B cell (primary cell): ENCODE results near the gene STAG1. TPM values are rescaled to one million over a fixed set of nuclear protein-coding genes. Genes with fewer than 3 reads are reported as not detected.
A peak's percentile ranks its signal among the peaks of the same experiment; 100 is the strongest.
"Not testable (repeated sequence)": the region's sequence is repeated elsewhere in the genome, so short reads cannot be mapped to it uniquely, and the experiment has no call there.

ENCODE experiments used
- ATAC-seq: fragments of 200-7000 bp; cut with Tn5 transposase; one replicate; pipeline ENCODE4 v1.10.0; 2021; ENCODE audit warnings: low read depth, mild to moderate bottlenecking, moderate number of reproducible peaks, moderate library complexity
- CTCF ChIA-PET: fragments of 350-600 bp; sonication (Branson Sonifier 250); formaldehyde crosslinking; loops from one replicate; lab custom pipeline; 2021; ENCODE audit warnings: antibody characterized with exemption, inconsistent platforms; lab: Charles Lee
- POLR2A ChIA-PET: fragments of 350-600 bp; sonication (Branson Sonifier 250); formaldehyde crosslinking; loops from one replicate; lab custom pipeline; 2021; ENCODE audit warnings: antibody characterized with exemption; lab: Charles Lee
- DNase-seq: peaks from one replicate; pipeline ENCODE4 v3.0.0; 2013
- H2AFZ ChIP-seq: 2 replicates; pipeline ENCODE4 v1.6.1; 2012; ENCODE audit warnings: mild to moderate bottlenecking, low read depth, low read length; ENCODE audit not compliant: insufficient read depth, poor library complexity, severe bottlenecking
- H3K27ac ChIP-seq, 2 donors: 1 replicate in 1 of 2; 2 replicates in 1 of 2; pipeline ENCODE4 v1.5.1; 2012 to 2013; ENCODE audit warnings: low read length in 2 of 2, mild to moderate bottlenecking in 2 of 2, moderate library complexity in 1 of 2
- H3K27me3 ChIP-seq, 4 experiments: fragments of 200-600 bp in 1 of 4; sonication (generic) in 1 of 4; replicated peaks in 1 of 4; 1 replicate in 2 of 4; 2 replicates in 2 of 4; pipeline versions ENCODE4 v1.6.1 to v1.7.0; 2013 to 2016; ENCODE audit warnings: low read length in 3 of 4, mild to moderate bottlenecking in 2 of 4, mixed read lengths in 1 of 4, moderate library complexity in 1 of 4; ENCODE audit not compliant: insufficient read depth in 4 of 4, control insufficient read depth in 3 of 4; ENCODE audit errors: control extremely low read depth in 1 of 4
- H3K36me3 ChIP-seq, 2 experiments: replicated peaks in 1 of 2; 1 replicate in 1 of 2; 2 replicates in 1 of 2; pipeline versions ENCODE4 v1.6.1 to v1.7.1; 2013; ENCODE audit warnings: low read length in 1 of 2; ENCODE audit not compliant: insufficient read depth in 2 of 2, control insufficient read depth in 1 of 2; ENCODE audit errors: control extremely low read depth in 1 of 2, extremely low read depth in 1 of 2
- H3K4me1 ChIP-seq, 2 donors: fragments of 200-600 bp in 1 of 2; sonication (generic) in 1 of 2; 1 replicate in 1 of 2; 2 replicates in 1 of 2; pipeline versions ENCODE4 v1.5.1 to v1.6.1; 2013 to 2017; ENCODE audit warnings: low read length in 2 of 2; ENCODE audit not compliant: control insufficient read depth in 2 of 2, insufficient read depth in 2 of 2
- H3K4me2 ChIP-seq: replicated peaks from 2 replicates; pipeline ENCODE3; 2012; ENCODE audit warnings: mild to moderate bottlenecking, low read depth, low read length; ENCODE audit not compliant: poor library complexity, severe bottlenecking
- H3K4me3 ChIP-seq, 5 experiments: fragments of 200-600 bp in 1 of 5; sonication (generic) in 1 of 5; 1 replicate in 3 of 5; 2 replicates in 2 of 5; pipeline versions ENCODE4 v1.5.1 to v1.7.0; 2011 to 2016; ENCODE audit warnings: low read length in 4 of 5, mild to moderate bottlenecking in 4 of 5, low read depth in 2 of 5, control low read depth in 1 of 5, moderate library complexity in 1 of 5; ENCODE audit not compliant: insufficient read depth in 1 of 5; ENCODE audit errors: control extremely low read depth in 1 of 5, extremely low read depth in 1 of 5
- H3K79me2 ChIP-seq: fragments of 200-600 bp; sonication (generic); one replicate; pipeline ENCODE4 v1.6.0; 2016; ENCODE audit warnings: low read length; ENCODE audit not compliant: control insufficient read depth, insufficient read depth
- H3K9ac ChIP-seq: fragments of 200-600 bp; sonication (generic); 2 replicates; pipeline ENCODE4 v1.6.1; 2017; ENCODE audit warnings: mild to moderate bottlenecking, low read length, moderate library complexity
- H3K9me3 ChIP-seq, 3 donors: one replicate each; pipeline versions ENCODE4 v1.6.1 to v1.7.1; 2013; ENCODE audit warnings: low read length in 2 of 3; ENCODE audit not compliant: control insufficient read depth in 2 of 3, insufficient read depth in 1 of 3; ENCODE audit errors: control extremely low read depth in 1 of 3
- H4K20me1 ChIP-seq: 2 replicates; pipeline ENCODE4 v1.6.0; 2012; ENCODE audit warnings: mild to moderate bottlenecking, low read length; ENCODE audit not compliant: insufficient read depth, control insufficient read depth, poor library complexity, severe bottlenecking
- H3K27ac Mint-ChIP-seq: one replicate; pipeline ENCODE4 v1.8.0; 2021; ENCODE audit warnings: mixed read lengths
- H3K27me3 Mint-ChIP-seq: one replicate; pipeline ENCODE4 v1.8.0; 2021; ENCODE audit warnings: mixed read lengths
- H3K4me1 Mint-ChIP-seq: one replicate; pipeline ENCODE4 v1.8.0; 2021; ENCODE audit warnings: mixed read lengths
- H3K4me3 Mint-ChIP-seq: one replicate; pipeline ENCODE4 v1.8.0; 2021; ENCODE audit warnings: mixed read lengths
- H3K9me3 Mint-ChIP-seq: one replicate; pipeline ENCODE4 v1.8.0; 2022; ENCODE audit warnings: mixed read lengths; ENCODE audit not compliant: insufficient read depth
- CTCF ChIP-seq: fragments of 200-600 bp; IDR thresholded peaks from one replicate; pipeline ENCODE4 v1.8.0; 2022; ENCODE audit warnings: antibody characterized with exemption, mild to moderate bottlenecking
- EZH2 ChIP-seq: IDR thresholded peaks from 2 replicates; pipeline ENCODE4 v1.6.1; 2012; ENCODE audit warnings: borderline replicate concordance, low read depth, mild to moderate bottlenecking, moderate library complexity, low read length; ENCODE audit not compliant: insufficient read depth, poor library complexity, severe bottlenecking
- WGBS: methylation state at CpG from one replicate; pipeline ENCODE4 v1.1.5; 2013; ENCODE audit warnings: missing lambda C conversion rate; ENCODE audit not compliant: insufficient coverage; 5-methylcytosine and 5-hydroxymethylcytosine counted together
- intact Hi-C: fragments of 100-400 bp; cut with micrococcal nuclease; formaldehyde crosslinking; loops from one replicate; pipeline ENCODE4 v1.10.0; 2022
- polyA plus RNA-seq: library from polyadenylated mRNA; depleted of rRNA; stranded (reverse); fragments of >200 nt; gene quantifications from 2 replicates; pipeline ENCODE4 v1.2.3, GENCODE V29; 2012
- total RNA-seq, 2 donors: library from RNA; stranded (reverse); fragments of 120-200 nt in 1 of 2; gene quantifications; 1 replicate in 1 of 2; 2 replicates in 1 of 2; pipeline versions ENCODE4 v1.2.3 to v1.2.4, GENCODE V29; 2013 to 2022

Gene STAG1
- total and polyA plus RNA-seq, 2 donors (not counting 1 experiment from before 2014, with no cell fraction given): 9.2 to 77.0 TPM

GRCh38 chr3:136772709-136773108 lies 20.5 kb upstream of the STAG1 start:
- TF ChIP-seq EZH2 (no peak), CTCF (no peak)
- no peak overlapping the region for H3K9ac ChIP-seq
- Mint-ChIP-seq H3K4me1 (no peaks in the 10 kb centered on the region), H3K9me3 (no peaks in the 10 kb centered on the region), H3K4me3 (no peak overlapping the region), H3K27ac (no peak overlapping the region), H3K27me3 (no peaks in the 10 kb centered on the region)
- intact Hi-C loops: no loop called here
- H3K27me3 ChIP-seq: no peaks in the 10 kb centered on the region
- H3K9me3 ChIP-seq: no peaks in the 10 kb centered on the region
- no peak for ATAC-seq
- no peaks in the 10 kb centered on the region for H3K4me1 ChIP-seq
- H3K4me2 ChIP-seq: no peak overlapping the region
- no peaks in the 10 kb centered on the region for H4K20me1 ChIP-seq
- no peaks in the 10 kb centered on the region for H3K36me3 ChIP-seq
- H3K27ac ChIP-seq: no peak overlapping the region
- no peaks in the 10 kb centered on the region for H3K79me2 ChIP-seq
- no peak for DNase-seq
- WGBS: no CpG with 5 or more reads among the region's 1 CpG
- H2AFZ ChIP-seq: no peak overlapping the region
- POLR2A ChIA-PET: no interaction called here
- H3K4me3 ChIP-seq: no peak overlapping the region
- CTCF ChIA-PET: interaction anchor here (1.0 kb wide), 1 partner anchor 20 kb away, joined by 3 read pairs; no protein-coding TSS in a partner anchor

- peaks cover 10% of the 10 kb centered on the region for H3K9me3 Mint-ChIP-seq
- CTCF ChIA-PET: interaction anchor here (1.7 to 2.7 kb wide), 2 partner anchors 256 to 367 kb away, joined by 6 to 17 read pairs; no protein-coding TSS in a partner anchor
- H3K4me3 Mint-ChIP-seq, POLR2A ChIA-PET, H3K27me3 Mint-ChIP-seq, H3K27me3 ChIP-seq, H3K27ac Mint-ChIP-seq, H3K4me3 ChIP-seq, H3K79me2 ChIP-seq, ATAC-seq, DNase-seq, H3K9ac ChIP-seq, intact Hi-C loops, H3K27ac ChIP-seq, H4K20me1 ChIP-seq, H3K36me3 ChIP-seq: not testable (repeated sequence)
- WGBS: 67% methylated on average over 18 of the region's 20 CpGs
- H2AFZ ChIP-seq: peak overlapping the region; percentile 38
- peak overlapping the region; percentile 17 for H3K4me2 ChIP-seq
- H3K4me1 Mint-ChIP-seq: peaks cover 16% of the 10 kb centered on the region
- H3K4me1 ChIP-seq: peaks cover 5 to 11% of the 10 kb centered on the region in 2 donors
- peaks cover 1 to 16% (median 12%) of the 10 kb centered on the region in 3 donors for H3K9me3 ChIP-seq
These were observed 6.3 kb upstream of the STAG1 start for GRCh38 chr3:136758160-136759102.
